PC-9 (cell line): ENCODE measurements around the gene FBXO33. TPM values are rescaled to one million over a fixed set of nuclear protein-coding genes. Genes with fewer than 3 reads are reported as not detected.

Source experiments
- BruUV-seq: library from RNA; stranded (reverse); fragments of 400-500 nt; replicated peaks from 2 replicates; lab custom pipeline; 2021; lab: Mats Ljungman, UMichigan
- CTCF ChIA-PET: fragments of 300-600 bp; sonication (Branson Sonifier 250); formaldehyde crosslinking; loops from one replicate; lab custom pipeline; 2022; ENCODE audit warnings: antibody characterized with exemption; lab: Charles Lee
- POLR2A ChIA-PET: fragments of 300-600 bp; sonication (Branson Sonifier 250); formaldehyde crosslinking; loops from one replicate; lab custom pipeline; 2022; ENCODE audit warnings: antibody characterized with exemption; ENCODE audit not compliant: unreplicated experiment; lab: Charles Lee
- DNase-seq, 2 experiments: peaks; one replicate each; pipeline versions ENCODE4 v3.0.0 to v3.0.0-alpha.2; 2015 to 2022; ENCODE audit warnings: mixed read lengths in 1 of 2
- H2AFZ ChIP-seq: fragments of 200-600 bp; sonication (generic); 2 replicates; pipeline ENCODE4 v1.8.1; 2017; ENCODE audit warnings: antibody characterized with exemption
- H3F3A ChIP-seq: fragments of 200-600 bp; sonication (generic); 2 replicates; pipeline ENCODE4 v1.8.1; 2017; ENCODE audit warnings: antibody characterized with exemption, mild to moderate bottlenecking, low read depth; ENCODE audit not compliant: insufficient read depth
- H3K27ac ChIP-seq: fragments of 200-600 bp; sonication (generic); 2 replicates; pipeline ENCODE4 v1.6.1; 2016; ENCODE audit warnings: mixed run types
- H3K27me3 ChIP-seq: fragments of 200-600 bp; sonication (generic); 2 replicates; pipeline ENCODE4 v1.6.1; 2016; ENCODE audit warnings: low read depth, mixed run types; ENCODE audit not compliant: insufficient read depth
- H3K36me3 ChIP-seq: fragments of 200-600 bp; sonication (generic); 2 replicates; pipeline ENCODE4 v1.6.1; 2016; ENCODE audit warnings: low read depth, mixed run types
- H3K4me1 ChIP-seq: fragments of 200-600 bp; sonication (generic); replicated peaks from 2 replicates; pipeline ENCODE4 v1.6.1; 2016; ENCODE audit warnings: mixed run types; ENCODE audit not compliant: insufficient read depth
- H3K4me2 ChIP-seq: fragments of 200-600 bp; sonication (generic); 2 replicates; pipeline ENCODE4 v1.6.1; 2017; ENCODE audit warnings: mixed run types
- H3K4me3 ChIP-seq: fragments of 200-600 bp; sonication (generic); 2 replicates; pipeline ENCODE4 v1.6.1; 2016; ENCODE audit warnings: mixed run types
- H3K79me2 ChIP-seq: fragments of 200-600 bp; sonication (generic); 2 replicates; pipeline ENCODE4 v1.6.1; 2017; ENCODE audit warnings: low read depth, mixed run types
- H3K9me2 ChIP-seq: fragments of 200-600 bp; sonication (generic); 2 replicates; pipeline ENCODE4 v1.8.1; 2017; ENCODE audit warnings: mild to moderate bottlenecking; ENCODE audit not compliant: insufficient read depth
- H3K9me3 ChIP-seq: fragments of 200-600 bp; sonication (generic); 2 replicates; pipeline ENCODE4 v1.8.1; 2016; ENCODE audit warnings: low read depth; ENCODE audit not compliant: insufficient read depth
- H4K20me1 ChIP-seq: fragments of 200-600 bp; sonication (generic); 2 replicates; pipeline ENCODE4 v1.8.1; 2017; ENCODE audit not compliant: insufficient read depth
- CTCF ChIP-seq: fragments of 200-600 bp; sonication (generic); conservative IDR thresholded peaks from 2 replicates; pipeline ENCODE4 v1.6.1; 2017; ENCODE audit warnings: mixed run types, antibody characterized with exemption, mild to moderate bottlenecking, moderate library complexity
- EZH2 ChIP-seq: fragments of 200-600 bp; sonication (generic); IDR thresholded peaks from 2 replicates; pipeline ENCODE4 v1.8.0; 2017; ENCODE audit warnings: antibody characterized with exemption, low read depth
- intact Hi-C: fragments of 100-400 bp; cut with micrococcal nuclease; formaldehyde crosslinking; loops from one replicate; pipeline ENCODE4 v1.10.0; 2022; ENCODE audit not compliant: unreplicated experiment
- total RNA-seq: library from RNA; stranded (reverse); gene quantifications from 2 replicates; pipeline ENCODE4 v1.2.3, GENCODE V29; 2021

The FBXO33 gene
- total RNA-seq, 1 experiment from 2014 or later, result 9.0 TPM

DNA sequence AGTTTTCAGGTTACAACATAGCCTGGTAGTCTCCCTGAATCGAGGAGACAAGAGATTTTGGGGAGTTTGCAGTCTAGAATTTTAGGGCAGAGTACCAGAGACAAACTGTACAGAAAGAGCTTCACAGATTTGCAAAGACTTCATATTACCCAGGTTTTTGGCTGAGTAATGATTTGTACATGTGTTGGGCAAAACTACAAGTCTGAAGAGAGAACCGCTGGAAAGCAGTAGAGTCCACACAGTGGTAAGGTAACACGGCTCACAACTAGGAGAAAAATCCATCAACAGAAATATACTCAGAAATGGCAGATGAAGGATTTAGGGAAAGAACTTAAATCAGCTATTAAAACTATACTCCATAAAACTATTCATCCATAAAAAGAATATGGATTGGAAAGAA lies 25.7 kb downstream of the FBXO33 start:
- Histone ChIP-seq H3K4me3 (no peak overlapping the region), H3K9me2 (no peaks in the 10 kb centered on the region), H3K27ac (no peak overlapping the region), H3K79me2 (no peaks in the 10 kb centered on the region), H3F3A (no peaks in the 10 kb centered on the region; the same call in none of the 2 replicates), H3K27me3 (no peaks in the 10 kb centered on the region), H2AFZ (no peak overlapping the region), H3K36me3 (no peaks in the 10 kb centered on the region), H3K4me2 (no peak overlapping the region), H4K20me1 (no peaks in the 10 kb centered on the region), H3K4me1 (no peaks in the 10 kb centered on the region), H3K9me3 (no peaks in the 10 kb centered on the region)
- no TSS peak for BruUV-seq
- CTCF ChIA-PET, result no interaction called here
- intact Hi-C loops, result no loop called here
- TF ChIP-seq CTCF (no peak), EZH2 (no peak)
- DNase-seq, result no peak
- POLR2A ChIA-PET, result no interaction called here

DNA sequence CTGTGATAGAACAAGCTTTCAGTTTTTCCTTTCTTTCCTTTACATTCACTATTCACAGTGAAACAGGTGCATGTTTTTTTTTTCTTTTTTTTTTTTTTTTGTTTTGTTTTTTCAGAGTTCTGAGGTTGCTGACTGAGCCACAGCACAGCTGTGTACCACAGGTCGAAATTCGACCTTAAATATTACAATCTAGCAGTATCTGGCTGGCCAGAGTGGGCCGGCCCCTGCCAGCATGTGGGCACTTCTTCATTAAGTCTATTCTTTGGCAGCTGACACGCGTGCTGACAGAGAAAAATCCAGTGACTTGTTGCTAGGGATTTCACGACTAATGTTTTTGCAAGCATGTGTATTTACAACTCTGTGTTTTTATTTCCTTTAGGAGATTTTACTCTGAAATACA lies 33.9 kb downstream of the FBXO33 start:
- BruUV-seq, result no TSS peak
- H2AFZ ChIP-seq, result no peak overlapping the region

GRCh38 chr14:39396448-39396847 lies 35.8 kb downstream of the FBXO33 start:
- no peak overlapping the region for H3K27ac ChIP-seq
- H4K20me1 ChIP-seq, result no peaks in the 10 kb centered on the region
- 0 out of 2 replicates have a peak, but pooled peaks cover 6% of the 10 kb centered on the region for H3K4me1 ChIP-seq
- H2AFZ ChIP-seq, result no peak overlapping the region
- no peaks in the 10 kb centered on the region for H3K79me2 ChIP-seq
- H3F3A ChIP-seq, result no peaks in the 10 kb centered on the region
- H3K9me2 ChIP-seq, result no peaks in the 10 kb centered on the region
- no peak overlapping the region for H3K4me2 ChIP-seq
- DNase-seq, result no peak
- intact Hi-C loops, result no loop called here
- H3K9me3 ChIP-seq, result no peaks in the 10 kb centered on the region
- CTCF ChIA-PET, result no interaction called here
- no peak overlapping the region for H3K4me3 ChIP-seq
- BruUV-seq, result no TSS peak
- H3K27me3 ChIP-seq, result no peaks in the 10 kb centered on the region
- POLR2A ChIA-PET, result interaction anchor here (0.6 kb wide), 1 partner anchor 12 kb away, joined by 3 read pairs; no protein-coding TSS in a partner anchor
- TF ChIP-seq CTCF (no peak), EZH2 (no peak)
- H3K36me3 ChIP-seq, result 0 out of 2 replicates have a peak, but pooled peaks cover 6% of the 10 kb centered on the region

More for the DNA sequence above, 33.9 kb downstream of the FBXO33 start:
- no peak for DNase-seq
- Histone ChIP-seq H3K27ac (no peak overlapping the region), H3K79me2 (no peaks in the 10 kb centered on the region), H3K9me2 (no peaks in the 10 kb centered on the region), H3K4me1 (0 out of 2 replicates have a peak, but pooled peaks cover 5% of the 10 kb centered on the region), H3K4me2 (no peak overlapping the region), H3K9me3 (no peaks in the 10 kb centered on the region), H3K36me3 (0 out of 2 replicates have a peak, but pooled peaks cover 6% of the 10 kb centered on the region), H3F3A (no peaks in the 10 kb centered on the region), H4K20me1 (no peaks in the 10 kb centered on the region), H3K4me3 (no peak overlapping the region), H3K27me3 (no peaks in the 10 kb centered on the region)
- intact Hi-C loops, result no loop called here
- ChIA-PET POLR2A (interaction anchor here (0.6 kb wide), 1 partner anchor 285 kb away, joined by 13 read pairs; no protein-coding TSS in a partner anchor), CTCF (no interaction called here)
- no peak for TF ChIP-seq CTCF
- no peak for TF ChIP-seq EZH2
